A549 (cell line): ENCODE results near the gene FCER1A.

Experiments
- CHD2 ChIP-seq: fragments of 150-350 bp; IDR thresholded peaks from 2 replicates; pipeline ENCODE4 v1.6.1; 2014; ENCODE audit warnings: low read length; ENCODE audit not compliant: partially characterized antibody
- CTCF ChIP-seq: fragments of >200 bp; sonication (Bioruptor Twin); formaldehyde crosslinking; IDR thresholded peaks from 3 replicates; pipeline ENCODE4 v1.5.1; 2016
- EHMT2 ChIP-seq: fragments of 200-600 bp; sonication (generic); IDR thresholded peaks from 2 replicates; pipeline ENCODE4 v1.6.1; 2016; ENCODE audit warnings: antibody characterized with exemption, low read depth, mild to moderate bottlenecking, moderate library complexity
- GATA3 ChIP-seq: IDR thresholded peaks from 2 replicates; pipeline ENCODE4 v1.6.1; 2012; ENCODE audit warnings: borderline replicate concordance
- POLR2A ChIP-seq: IDR thresholded peaks from 2 replicates; pipeline ENCODE4 v1.6.1; 2012; ENCODE audit warnings: mild to moderate bottlenecking, low read length
- REST ChIP-seq: fragments of 200-600 bp; sonication (generic); IDR thresholded peaks from 2 replicates; pipeline ENCODE4 v1.6.1; 2016; ENCODE audit warnings: antibody characterized with exemption, mild to moderate bottlenecking, moderate library complexity

- no peak for TF ChIP-seq CTCF
- no peak for TF ChIP-seq CHD2
- TF ChIP-seq REST, result no peak
- TF ChIP-seq POLR2A, result no peak
- no peak for TF ChIP-seq GATA3
- no peak for TF ChIP-seq EHMT2
Observed at GRCh38 chr1:159315381-159315780, 13.2 kb downstream of the FCER1A start.
